GM12891 (cell line): ENCODE data around the gene AMIGO3.
"Not testable (repeated sequence)": the region's sequence is repeated elsewhere in the genome, so short reads cannot be mapped to it uniquely, and the experiment has no call there.

Experiments used
- PAX5 ChIP-seq: IDR thresholded peaks from 2 replicates; pipeline ENCODE4 v1.6.1; 2011; ENCODE audit warnings: low read length, moderate library complexity, mild to moderate bottlenecking; ENCODE audit not compliant: insufficient read depth, severe bottlenecking
- POLR2A ChIP-seq: IDR thresholded peaks from 2 replicates; pipeline ENCODE4 v1.6.1; 2011; ENCODE audit warnings: low read depth, low read length, control low read depth
- POLR2AphosphoS5 ChIP-seq: IDR thresholded peaks from 2 replicates; pipeline ENCODE4 v1.6.1; 2011; ENCODE audit warnings: low read depth, low read length, control low read depth
- POU2F2 ChIP-seq: IDR thresholded peaks from 2 replicates; pipeline ENCODE4 v1.6.1; 2011; ENCODE audit warnings: low read depth, mild to moderate bottlenecking, control low read depth, low read length, moderate library complexity
- SPI1 ChIP-seq: IDR thresholded peaks from 2 replicates; pipeline ENCODE4 v1.6.1; 2011; ENCODE audit warnings: low read depth, low read length, control low read depth
- TAF1 ChIP-seq: IDR thresholded peaks from 2 replicates; pipeline ENCODE4 v1.6.1; 2011; ENCODE audit warnings: low read depth, low read length, control low read depth

DNA sequence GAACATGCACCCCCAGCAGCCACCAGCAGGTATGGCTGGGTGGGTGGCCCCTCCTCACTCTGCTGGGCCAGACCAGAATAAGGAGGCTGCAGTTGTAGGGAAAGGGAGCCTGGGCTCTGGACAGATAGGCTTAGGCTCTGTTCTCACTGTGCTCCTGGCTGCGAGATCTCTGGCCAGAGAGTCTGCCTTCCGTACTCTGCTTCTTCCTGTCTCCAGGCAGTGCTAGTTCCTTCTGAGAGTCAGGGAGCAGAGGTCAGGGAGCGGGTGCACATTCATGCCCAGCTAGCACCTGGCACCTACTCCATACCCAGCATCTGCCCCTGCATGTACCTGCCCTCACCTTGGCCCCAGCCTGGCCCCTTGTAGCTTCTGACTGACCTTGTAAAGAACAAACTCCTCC lies 28.0 kb downstream of the AMIGO3 start:
- TF ChIP-seq POLR2AphosphoS5, TAF1, POLR2A, SPI1, PAX5, POU2F2: not testable (repeated sequence)
